NCI-H1092 (cell line): ENCODE data around the gene NBL1.

Experiments used
- DNase-seq: peaks from one replicate; lab custom pipeline; 2025; lab: John Stamatoyannopoulos, UW

The NBL1 gene

GRCh38 chr1:19703280-19703679, 59.2 kb downstream of the NBL1 start:
- no peak for DNase-seq

- DNase-seq: peak; percentile 66
Observed at GRCh38 chr1:19704247-19705113, 60.4 kb downstream of the NBL1 start.

- no peak for DNase-seq
Observed at GRCh38 chr1:19705464-19705863, 61.4 kb downstream of the NBL1 start.

- no peak for DNase-seq
Observed at GRCh38 chr1:19706136-19706535, 62.0 kb downstream of the NBL1 start.
